SU-DHL-6 (cell line): ENCODE data around the gene DYSF.

ENCODE experiments used
- CTCF ChIP-seq: fragments of 200-600 bp; sonication (generic); IDR thresholded peaks from one replicate; pipeline ENCODE4 v1.5.1; 2017; ENCODE audit warnings: antibody characterized with exemption, mild to moderate bottlenecking, low read length, moderate library complexity; ENCODE audit not compliant: insufficient read depth, poor library complexity, severe bottlenecking
- EZH2phosphoT487 ChIP-seq: fragments of 200-600 bp; sonication (generic), shearing (Covaris generic); conservative IDR thresholded peaks from 2 replicates; pipeline ENCODE4 v1.6.1; 2018; ENCODE audit warnings: mild to moderate bottlenecking, antibody characterized with exemption, low read length, moderate library complexity, mixed read lengths

GRCh38 chr2:71554706-71555056, 101.3 kb downstream of the DYSF start:
- TF ChIP-seq CTCF (no peak), EZH2phosphoT487 (no peak)
